K562 (cell line): ENCODE data around the gene PCSK6. TPM values are rescaled to one million over a fixed set of nuclear protein-coding genes. Genes with fewer than 3 reads are reported as not detected.

ENCODE experiments used
- ATAC-seq: fragments of 200-7000 bp; cut with Tn5 transposase; 3 replicates; pipeline ENCODE4 v1.9.1; 2020; ENCODE audit warnings: moderate library complexity
- BruUV-seq: library from RNA; stranded (reverse); fragments of 400-500 nt; replicated peaks from 2 replicates; lab custom pipeline; 2021; lab: Mats Ljungman, UMichigan
- CTCF ChIA-PET: fragments of 300-600 bp; formaldehyde crosslinking; extraction: SDS; loops from one replicate; lab custom pipeline; 2021; ENCODE audit warnings: low intra/inter-chr PET ratio; lab: Yijun Ruan, JAX
- POLR2A ChIA-PET: fragments of 300-600, 350-650 bp; sonication (Branson Sonifier 250); formaldehyde crosslinking; extraction: SDS; loops from one replicate; lab custom pipeline; 2021; ENCODE audit warnings: antibody characterized with exemption, inconsistent platforms; lab: Yijun Ruan, JAX
- DNase-seq, 4 experiments: peaks; one replicate each; pipeline versions ENCODE4 v3.0.0 to v3.0.0-alpha.2; 2011 to 2018; ENCODE audit warnings: low spot score in 3 of 4, mixed read lengths in 3 of 4; ENCODE audit errors: extremely low read depth in 1 of 4
- FAIRE-seq: peaks from 2 replicates; lab custom pipeline; 2011; peaks lifted over from hg19 to GRCh38; lab: Jason Lieb, UNC
- H2AFZ ChIP-seq: 2 replicates; pipeline ENCODE4 v1.6.0; 2011; ENCODE audit warnings: low read depth, low read length, control low read depth, inconsistent platforms
- H3K27ac ChIP-seq: fragments of 200-600 bp; 3 replicates; pipeline ENCODE4 v1.8.0; 2011; ENCODE audit warnings: low read depth, mild to moderate bottlenecking, control low read depth, inconsistent platforms, low read length, moderate library complexity, mixed read lengths; ENCODE audit errors: extremely low read depth
- H3K27me3 ChIP-seq, 2 experiments: fragments of 300-600 bp in 1 of 2; 2 replicates in 1 of 2; 3 replicates in 1 of 2; pipeline versions ENCODE4 v1.6.0 to v1.8.0; 2011; ENCODE audit warnings: inconsistent platforms in 2 of 2, low read length in 2 of 2, mild to moderate bottlenecking in 1 of 2, mixed read lengths in 1 of 2, moderate library complexity in 1 of 2; ENCODE audit not compliant: control insufficient read depth in 2 of 2, insufficient read depth in 2 of 2
- H3K36me3 ChIP-seq: fragments of 300-600 bp; 3 replicates; pipeline ENCODE4 v1.8.0; 2011; ENCODE audit warnings: mild to moderate bottlenecking, low read length, inconsistent platforms; ENCODE audit not compliant: control insufficient read depth, insufficient read depth
- H3K4me1 ChIP-seq, 2 experiments: fragments of 200-600 bp in 1 of 2; replicated peaks in 1 of 2; 2 replicates in 1 of 2; 3 replicates in 1 of 2; pipeline versions ENCODE4 v1.5.1 to v1.8.0; 2011; ENCODE audit warnings: inconsistent platforms in 2 of 2, low read length in 2 of 2, mild to moderate bottlenecking in 1 of 2, mixed read lengths in 1 of 2, moderate library complexity in 1 of 2; ENCODE audit not compliant: control insufficient read depth in 2 of 2, insufficient read depth in 2 of 2
- H3K4me2 ChIP-seq: 2 replicates; pipeline ENCODE4 v1.6.1; 2011; ENCODE audit warnings: low read length, control low read depth, inconsistent platforms, mixed read lengths; ENCODE audit not compliant: insufficient read depth
- H3K4me3 ChIP-seq: fragments of 200-600 bp; sonication (generic), shearing (Covaris generic); 2 replicates; pipeline ENCODE4 v1.5.1; 2016; ENCODE audit warnings: control low read depth, inconsistent platforms
- H3K79me2 ChIP-seq: fragments of 200-600 bp; 3 replicates; pipeline ENCODE4 v1.8.0; 2011; ENCODE audit warnings: low read length, inconsistent platforms; ENCODE audit not compliant: control insufficient read depth, insufficient read depth
- H3K9ac ChIP-seq, 2 experiments: 2 replicates each; pipeline versions ENCODE4 v1.6.0 to v1.6.1; 2011; ENCODE audit warnings: low read depth in 2 of 2, low read length in 2 of 2, control low read depth in 1 of 2, inconsistent platforms in 1 of 2, mild to moderate bottlenecking in 1 of 2, mixed read lengths in 1 of 2; ENCODE audit not compliant: insufficient read depth in 1 of 2
- H3K9me1 ChIP-seq: one replicate; pipeline ENCODE4 v1.6.0; 2011; ENCODE audit warnings: inconsistent platforms, mild to moderate bottlenecking, low read length, moderate library complexity; ENCODE audit not compliant: control insufficient read depth, insufficient read depth
- H3K9me3 ChIP-seq: replicated peaks from 2 replicates; pipeline ENCODE4 v1.5.1; 2011; ENCODE audit warnings: low read depth, low read length, inconsistent platforms; ENCODE audit not compliant: control insufficient read depth, insufficient read depth
- H4K20me1 ChIP-seq: replicated peaks from 2 replicates; pipeline ENCODE4 v1.6.1; 2011; ENCODE audit warnings: low read length, inconsistent platforms, mixed read lengths; ENCODE audit not compliant: control insufficient read depth, insufficient read depth
- BRD4 ChIP-seq: fragments of 200-600 bp; sonication (generic); IDR thresholded peaks from 2 replicates; pipeline ENCODE4 v1.6.1; 2017; ENCODE audit warnings: inconsistent platforms
- GTF2A2 ChIP-seq: IDR thresholded peaks from 2 replicates; pipeline ENCODE4 v1.6.1; 2016; ENCODE audit warnings: mild to moderate bottlenecking, missing genetic modification characterization, missing compliant biosample characterization
- HNRNPK ChIP-seq: fragments of 200-400 bp; formaldehyde crosslinking; IDR thresholded peaks from one replicate; pipeline ENCODE4 v1.6.1; 2018; ENCODE audit warnings: mild to moderate bottlenecking, low read depth, low read length; ENCODE audit not compliant: poor library complexity, severe bottlenecking
- ILF3 ChIP-seq: fragments of 450-650 bp; IDR thresholded peaks from 2 replicates; pipeline ENCODE4 v1.6.1; 2018; ENCODE audit warnings: antibody characterized with exemption, mild to moderate bottlenecking, moderate library complexity, borderline replicate concordance
- SIN3B ChIP-seq: fragments of 450-650 bp; IDR thresholded peaks from 2 replicates; pipeline ENCODE4 v1.6.1; 2017; ENCODE audit warnings: low read depth, mild to moderate bottlenecking, moderate library complexity
- TAF9B ChIP-seq: fragments of 450-650 bp; IDR thresholded peaks from 2 replicates; pipeline ENCODE4 v1.6.1; 2018; ENCODE audit warnings: mild to moderate bottlenecking; ENCODE audit not compliant: partially characterized antibody
- TSC22D4 ChIP-seq: fragments of 450-650 bp; IDR thresholded peaks from 2 replicates; pipeline ENCODE4 v1.6.1; 2016; ENCODE audit warnings: missing genetic modification characterization, missing biosample characterization, control low read depth
- XRCC4 ChIP-seq: IDR thresholded peaks from one replicate; pipeline ENCODE4 v1.6.1; 2011; ENCODE audit not compliant: insufficient read depth, insufficient read length; ENCODE audit errors: extremely low read depth
- ZC3H4 ChIP-seq: sonication (generic); formaldehyde crosslinking; IDR thresholded peaks from 2 replicates; pipeline ENCODE4 v1.9.0; 2021; ENCODE audit warnings: missing genetic modification reagents, borderline replicate concordance
- ZNF217 ChIP-seq: sonication (generic); formaldehyde crosslinking; IDR thresholded peaks from 2 replicates; pipeline ENCODE4 v1.8.0; 2022; ENCODE audit warnings: mild to moderate bottlenecking, missing genetic modification reagents
- ZNF586 ChIP-seq: fragments of 450-650 bp; formaldehyde crosslinking; conservative IDR thresholded peaks from 2 replicates; pipeline ENCODE4 v1.4.0; 2020; ENCODE audit warnings: mild to moderate bottlenecking, moderate library complexity
- ZNF668 ChIP-seq: fragments of 250-450 bp; sonication (Bioruptor Pico); IDR thresholded peaks from 2 replicates; pipeline ENCODE4 v1.8.0; 2022; ENCODE audit warnings: mild to moderate bottlenecking, inconsistent platforms
- ZNF830 ChIP-seq: fragments of 250-450 bp; sonication (Bioruptor Pico); IDR thresholded peaks from 2 replicates; pipeline ENCODE4 v1.5.0; 2021; ENCODE audit warnings: mild to moderate bottlenecking
- WGBS: fragments of 100-300 bp; shearing (Covaris generic); methylation state at CpG from one replicate; pipeline ENCODE4 v1.1.6; 2016; ENCODE audit warnings: low coverage, mixed read lengths; ENCODE audit not compliant: insufficient coverage; ENCODE audit errors: missing lambda C conversion rate; 5-methylcytosine and 5-hydroxymethylcytosine counted together
- in situ Hi-C: fragments of 300-500 bp; cut with MboI; formaldehyde crosslinking; loops from 4 replicates; pipeline ENCODE4 v1.15.0; 2018; ENCODE audit warnings: inconsistent platforms, mixed read lengths
- intact Hi-C: fragments of 100-400 bp; cut with micrococcal nuclease; formaldehyde crosslinking; loops from 2 replicates; pipeline ENCODE4 v1.14.2; 2022
- polyA plus RNA-seq, 8 experiments: library from polyadenylated mRNA; depleted of rRNA in 4 of 8; stranded (reverse) in 5 of 8; unstranded in 3 of 8; fragments of >200 nt; fragmentation: Nextera tagmentation in 2 of 8; fragmentation: Illumina TruSeq in 1 of 8; extraction: Ambion mirVana in 2 of 8; extraction: Trizol in 1 of 8; gene quantifications; 2 replicates each; pipeline versions ENCODE4 v1.2.1 to v1.2.3, GENCODE V29; 2011 to 2014; ENCODE audit warnings: inconsistent platforms in 1 of 8, missing spikeins in 1 of 8
- total RNA-seq, 7 experiments: library from RNA; depleted of rRNA in 6 of 7; stranded (reverse); fragments of >200 nt in 6 of 7; fragmentation: Illumina TruSeq in 2 of 7; extraction: Trizol in 2 of 7; gene quantifications; 2 replicates each; pipeline versions ENCODE4 v1.2.1 to v1.2.3, GENCODE V29; 2011 to 2021; ENCODE audit warnings: low replicate concordance in 1 of 7
- TF ChIP-seq, protein P1 (sequence below): fragments of 450-650 bp; IDR thresholded peaks from 2 replicates; pipeline ENCODE4 v1.6.1; 2017; ENCODE audit warnings: mild to moderate bottlenecking, moderate library complexity
- TF ChIP-seq, protein P2 (sequence below): fragments of 250-450 bp; sonication (Bioruptor Pico); IDR thresholded peaks from 2 replicates; pipeline ENCODE4 v1.5.0; 2021

Gene PCSK6
- total and polyA plus RNA-seq, 9 of the 15 experiments (the other 6 are each of a cell fraction or from before 2014, with no cell fraction given) = 2.2 to 32.6 (median 14.5) TPM

DNA sequence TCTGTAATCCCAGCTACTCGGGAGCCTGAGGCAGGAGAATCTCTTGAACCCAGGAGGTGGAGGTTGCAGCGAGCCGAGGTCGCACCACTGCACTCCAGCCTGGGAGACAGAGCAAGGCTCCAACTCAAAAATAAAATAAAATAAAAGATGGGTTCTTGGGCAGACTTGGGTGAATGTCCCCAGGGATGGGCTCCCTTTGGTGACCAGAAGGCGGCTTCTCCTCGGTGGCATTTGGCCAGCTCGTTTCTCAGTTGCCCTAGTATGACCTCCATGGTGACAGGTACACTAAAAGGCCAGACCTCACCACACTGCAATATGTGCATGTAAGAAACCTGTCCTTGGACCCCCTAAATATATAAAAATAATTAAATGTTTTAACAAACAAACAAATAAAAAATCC, 118.4 kb downstream of the PCSK6 start (continued):
- TF ChIP-seq, protein P1, sequence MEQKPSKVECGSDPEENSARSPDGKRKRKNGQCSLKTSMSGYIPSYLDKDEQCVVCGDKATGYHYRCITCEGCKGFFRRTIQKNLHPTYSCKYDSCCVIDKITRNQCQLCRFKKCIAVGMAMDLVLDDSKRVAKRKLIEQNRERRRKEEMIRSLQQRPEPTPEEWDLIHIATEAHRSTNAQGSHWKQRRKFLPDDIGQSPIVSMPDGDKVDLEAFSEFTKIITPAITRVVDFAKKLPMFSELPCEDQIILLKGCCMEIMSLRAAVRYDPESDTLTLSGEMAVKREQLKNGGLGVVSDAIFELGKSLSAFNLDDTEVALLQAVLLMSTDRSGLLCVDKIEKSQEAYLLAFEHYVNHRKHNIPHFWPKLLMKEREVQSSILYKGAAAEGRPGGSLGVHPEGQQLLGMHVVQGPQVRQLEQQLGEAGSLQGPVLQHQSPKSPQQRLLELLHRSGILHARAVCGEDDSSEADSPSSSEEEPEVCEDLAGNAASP = no peak
- TF ChIP-seq TSC22D4 (tag) (no peak), TAF9B (no peak), SIN3B (no peak), HNRNPK (no peak), ZNF830 (CRISPR knock-in tag) (no peak)

DNA sequence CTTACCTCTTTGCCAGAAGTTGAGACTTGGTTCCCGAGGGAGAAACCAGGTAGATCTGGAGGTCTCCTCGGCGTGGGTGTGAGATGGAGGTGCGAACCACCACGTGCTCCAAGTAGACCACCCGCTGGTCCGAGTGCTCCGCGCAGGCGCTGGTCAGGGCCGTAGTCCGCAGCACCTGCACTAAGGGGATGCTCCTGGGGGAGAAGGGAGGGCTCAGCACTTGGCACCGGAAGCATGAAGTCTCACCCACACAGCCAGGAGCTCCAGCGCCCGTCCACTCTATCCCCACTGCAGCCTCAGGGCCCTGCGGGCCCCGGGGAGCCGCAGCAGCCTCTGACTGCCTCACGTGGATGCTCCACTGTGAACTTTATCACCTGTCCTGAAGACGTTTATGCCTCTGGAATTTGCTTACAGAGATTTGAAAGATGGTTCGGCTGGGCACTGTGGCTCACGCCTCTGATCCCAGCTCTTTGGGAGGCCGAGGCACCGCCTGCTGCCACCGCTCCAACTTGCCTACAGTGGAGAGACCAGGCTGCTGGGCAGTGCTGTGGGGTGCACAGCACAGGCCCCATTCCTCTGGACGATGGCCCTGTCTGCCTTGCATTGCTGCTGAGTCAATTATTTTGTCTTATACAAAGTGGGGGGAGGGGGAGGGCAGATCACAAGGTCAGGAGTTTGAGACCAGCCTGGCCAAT, 119.0 kb downstream of the PCSK6 start:
- FAIRE-seq (no peak), DNase-seq (no peak), ATAC-seq (no peak)
- no peaks in the 10 kb centered on the region for H3K36me3 ChIP-seq
- H4K20me1 ChIP-seq = no peaks in the 10 kb centered on the region; the same call in 1 of the 2 replicates
- in situ Hi-C loops = no loop called here
- H3K27ac ChIP-seq = no peak overlapping the region
- H3K79me2 ChIP-seq = no peaks in the 10 kb centered on the region
- no peak overlapping the region for H3K4me3 ChIP-seq
- H3K9me1 ChIP-seq = no peaks in the 10 kb centered on the region
- peaks cover 0 to 17% of the 10 kb centered on the region in 2 experiments; a peak in 1 of 5 replicates for H3K27me3 ChIP-seq
- no peaks in the 10 kb centered on the region for H3K9me3 ChIP-seq
- 44% methylated on average over 15 of the region's 26 CpGs for WGBS
- ChIA-PET CTCF (no interaction called here), POLR2A (no interaction called here)
- BruUV-seq = no TSS peak
- no peaks in the 10 kb centered on the region; a peak in 1 of 5 replicates for H3K4me1 ChIP-seq
- H2AFZ ChIP-seq = no peak overlapping the region
- H3K4me2 ChIP-seq = no peak overlapping the region
- intact Hi-C loops = no loop called here
- no peak for TF ChIP-seq BRD4
- TF ChIP-seq ZNF668 (CRISPR knock-in tag) = no peak
- no peak for TF ChIP-seq ZC3H4
- TF ChIP-seq GTF2A2 (tag) = no peak
- TF ChIP-seq ZNF586 (CRISPR knock-in tag) = no peak
- TF ChIP-seq ILF3 = no peak
- TF ChIP-seq, protein P2, sequence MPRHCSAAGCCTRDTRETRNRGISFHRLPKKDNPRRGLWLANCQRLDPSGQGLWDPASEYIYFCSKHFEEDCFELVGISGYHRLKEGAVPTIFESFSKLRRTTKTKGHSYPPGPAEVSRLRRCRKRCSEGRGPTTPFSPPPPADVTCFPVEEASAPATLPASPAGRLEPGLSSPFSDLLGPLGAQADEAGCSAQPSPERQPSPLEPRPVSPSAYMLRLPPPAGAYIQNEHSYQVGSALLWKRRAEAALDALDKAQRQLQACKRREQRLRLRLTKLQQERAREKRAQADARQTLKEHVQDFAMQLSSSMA = no peak
- TF ChIP-seq XRCC4 = no peak
- no peak for TF ChIP-seq ZNF217
- H3K9ac ChIP-seq = peak overlapping the region in 1 of 2 experiments; percentile 52; a peak in 1 of 4 replicates
